ES-I3 (cell line): ENCODE results near the gene PRPH2.
"Not testable (repeated sequence)": the region's sequence is repeated elsewhere in the genome, so short reads cannot be mapped to it uniquely, and the experiment has no call there.

Source experiments
- H3K36me3 ChIP-seq: 2 replicates; pipeline ENCODE4 v1.6.1; 2013; ENCODE audit warnings: mild to moderate bottlenecking, low read length, control low read depth, moderate library complexity; ENCODE audit not compliant: insufficient read depth
- H3K4me1 ChIP-seq: 2 replicates; pipeline ENCODE4 v1.6.1; 2013; ENCODE audit warnings: mild to moderate bottlenecking, control low read depth, low read length; ENCODE audit not compliant: insufficient read depth
- H3K9ac ChIP-seq: 2 replicates; pipeline ENCODE4 v1.6.1; 2013; ENCODE audit warnings: low read depth, mild to moderate bottlenecking, low read length, moderate library complexity
- H3K9me3 ChIP-seq: 2 replicates; pipeline ENCODE4 v1.6.1; 2013; ENCODE audit warnings: mild to moderate bottlenecking, low read length, moderate library complexity; ENCODE audit not compliant: control insufficient read depth, insufficient read depth

PRPH2 gene

DNA sequence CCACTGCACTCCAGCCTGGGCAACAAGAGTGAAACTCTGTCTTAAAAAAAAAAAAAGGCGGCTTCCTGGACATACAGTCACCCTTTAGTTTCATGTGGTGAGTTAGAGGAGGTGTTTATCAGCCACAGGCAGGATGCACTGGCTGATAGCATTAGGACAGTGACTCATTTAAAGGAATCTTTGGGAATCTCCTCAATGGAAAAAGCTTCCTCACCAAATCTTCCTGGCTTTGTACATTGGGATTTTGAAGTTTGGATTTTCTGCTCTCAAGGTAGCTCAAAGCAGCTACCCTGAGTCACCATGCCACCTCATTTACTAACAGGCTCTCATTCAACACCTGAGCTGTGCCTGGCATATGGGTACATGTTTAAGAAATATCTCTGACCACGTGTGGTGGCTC is 20.2 kb downstream of the PRPH2 start:
- H3K9me3 ChIP-seq = no peaks in the 10 kb centered on the region
- H3K36me3 ChIP-seq = no peaks in the 10 kb centered on the region; the same call in 1 of the 2 replicates
- no peaks in the 10 kb centered on the region; the same call in 1 of the 2 replicates for H3K4me1 ChIP-seq
- H3K9ac ChIP-seq = no peak overlapping the region

DNA sequence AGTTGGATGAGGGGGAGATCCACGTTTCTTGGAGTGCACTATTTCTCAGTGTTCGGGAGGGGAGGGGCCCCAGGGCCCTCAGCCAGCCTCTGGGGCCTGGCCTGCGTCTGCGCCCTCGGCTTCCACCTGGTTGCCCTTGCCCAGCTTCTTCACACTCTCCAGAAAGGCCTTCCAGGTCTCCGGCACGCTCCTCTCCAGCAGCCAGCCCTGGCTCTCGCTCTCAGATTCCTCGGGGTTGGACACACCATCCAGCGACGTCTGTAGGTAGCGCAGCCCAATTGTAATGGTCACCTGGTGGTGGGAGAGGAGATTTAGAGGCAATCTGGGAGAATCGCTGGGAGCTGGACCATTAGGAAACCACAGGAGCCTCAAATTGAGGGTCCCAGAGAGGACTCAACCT is 24.2 kb downstream of the PRPH2 start:
- no peaks in the 10 kb centered on the region for H3K9me3 ChIP-seq
- no peak overlapping the region for H3K9ac ChIP-seq
- no peaks in the 10 kb centered on the region for H3K4me1 ChIP-seq
- peaks cover 2% of the 10 kb centered on the region; the same call in 1 of the 2 replicates for H3K36me3 ChIP-seq

DNA sequence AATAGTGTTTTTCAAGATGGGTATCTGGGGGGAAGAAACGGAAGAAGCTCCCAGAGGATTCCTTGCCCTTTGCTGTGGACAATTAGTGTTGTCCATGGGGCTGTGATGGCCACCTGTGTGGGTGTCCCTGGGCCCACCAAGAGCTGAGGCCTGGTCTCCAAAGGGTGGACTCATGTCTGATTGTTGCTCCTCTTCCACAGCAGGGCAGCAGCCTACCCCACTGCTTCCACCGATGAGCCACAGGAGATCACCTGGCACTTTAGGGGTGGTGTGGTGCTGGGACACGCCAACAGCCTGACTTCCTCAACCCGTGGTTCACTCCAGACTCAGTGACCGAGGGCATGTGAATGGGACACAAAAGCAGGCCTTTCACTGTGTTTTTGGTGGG is 25.1 kb downstream of the PRPH2 start:
- H3K4me1 ChIP-seq = no peaks in the 10 kb centered on the region
- H3K36me3 ChIP-seq = peaks cover 2% of the 10 kb centered on the region; the same call in 1 of the 2 replicates

DNA sequence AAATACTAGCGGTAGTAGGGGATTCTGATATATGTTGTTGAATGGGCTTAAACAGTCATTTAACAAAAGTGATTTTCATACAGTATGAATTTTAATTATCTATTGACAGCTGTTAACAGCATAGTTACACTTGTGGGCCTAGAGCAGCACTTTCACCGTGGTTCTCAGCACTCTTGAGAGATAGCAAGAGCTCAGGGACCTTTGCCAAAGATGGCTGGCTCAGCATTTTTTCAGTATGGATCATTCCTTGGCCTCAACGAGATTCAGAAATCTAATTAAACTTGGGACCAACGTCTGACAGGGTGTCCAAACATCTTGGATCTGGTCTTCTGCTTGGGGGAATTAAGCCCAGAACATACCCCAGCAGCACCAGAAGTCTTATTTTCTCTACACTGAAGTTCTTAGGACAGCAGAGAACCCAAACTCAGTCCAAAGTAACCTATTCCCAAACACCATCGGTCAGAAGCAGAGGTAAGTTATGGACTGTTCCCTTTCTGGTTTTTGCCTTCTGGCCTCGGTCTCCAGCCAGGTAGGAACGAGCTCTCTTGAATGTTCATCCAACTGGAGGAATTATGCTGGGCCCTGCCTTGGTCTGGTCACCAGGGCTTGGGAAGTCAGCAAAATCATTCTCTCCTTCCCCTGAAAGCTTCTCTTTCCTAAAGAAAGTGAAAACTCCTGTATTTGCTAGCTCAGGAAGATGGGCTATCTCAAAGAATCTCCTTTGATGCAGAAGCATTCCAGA is 25.7 kb downstream of the PRPH2 start:
- H3K9me3 ChIP-seq = no peaks in the 10 kb centered on the region
- no peak overlapping the region for H3K9ac ChIP-seq
- no peaks in the 10 kb centered on the region for H3K4me1 ChIP-seq
- peaks cover 2% of the 10 kb centered on the region; the same call in 1 of the 2 replicates for H3K36me3 ChIP-seq

More for the DNA sequence above, 25.1 kb downstream of the PRPH2 start:
- H3K9ac ChIP-seq = no peak overlapping the region
- no peaks in the 10 kb centered on the region for H3K9me3 ChIP-seq

DNA sequence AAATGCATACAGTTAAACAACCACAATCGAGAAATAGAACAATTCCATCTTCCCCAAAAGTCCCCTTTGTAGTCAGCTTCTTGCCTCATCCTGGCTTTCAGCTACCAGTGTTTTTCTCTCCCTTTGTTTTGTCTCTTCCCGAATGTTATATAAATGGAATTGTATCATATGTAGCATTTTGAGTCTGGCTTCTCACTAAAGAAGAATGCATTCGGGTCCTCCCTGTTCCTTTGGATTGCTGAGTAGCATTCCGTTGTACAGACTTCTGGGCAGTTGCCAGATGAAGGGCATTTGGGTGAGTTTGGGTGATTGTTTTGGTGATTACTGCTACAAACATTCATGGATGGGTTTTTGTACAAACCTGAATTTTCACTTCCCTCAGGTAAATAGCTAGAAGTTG is 27.8 kb downstream of the PRPH2 start:
- Histone ChIP-seq H3K36me3 (peaks cover 5% of the 10 kb centered on the region), H3K4me1 (no peaks in the 10 kb centered on the region), H3K9ac (no peak overlapping the region), H3K9me3 (no peaks in the 10 kb centered on the region)

DNA sequence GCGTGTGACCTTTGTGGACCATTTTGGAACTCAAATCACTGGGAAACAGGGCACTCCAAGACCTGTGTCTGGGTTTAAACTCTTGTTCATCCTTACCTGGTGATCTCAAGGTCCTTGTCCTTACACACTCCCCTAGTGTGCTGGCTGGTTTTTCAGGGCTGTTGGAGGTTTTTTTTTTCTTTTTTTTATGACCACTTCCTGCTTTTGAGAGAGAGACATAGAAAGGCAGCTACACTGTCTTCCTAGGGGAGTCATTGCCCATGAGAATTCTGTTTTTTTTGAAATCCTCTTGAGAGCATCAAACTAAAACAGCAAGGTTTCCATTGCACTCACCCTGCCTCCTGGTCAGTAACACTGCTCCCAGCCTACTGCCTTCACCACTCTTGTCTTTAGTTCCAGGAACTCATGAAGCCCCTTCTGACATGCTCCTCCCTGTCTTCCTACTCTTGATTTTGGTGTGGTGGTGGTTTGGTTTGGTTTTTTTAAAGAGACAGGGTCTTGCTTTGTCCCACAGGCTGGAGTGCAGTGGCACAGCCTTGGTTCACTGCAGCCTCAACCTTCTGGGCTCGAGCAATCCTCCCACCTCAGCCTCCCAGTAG is 28.6 kb downstream of the PRPH2 start:
- no peaks in the 10 kb centered on the region for H3K4me1 ChIP-seq
- peaks cover 5% of the 10 kb centered on the region for H3K36me3 ChIP-seq
- H3K9me3 ChIP-seq = no peaks in the 10 kb centered on the region
- no peak overlapping the region for H3K9ac ChIP-seq

DNA sequence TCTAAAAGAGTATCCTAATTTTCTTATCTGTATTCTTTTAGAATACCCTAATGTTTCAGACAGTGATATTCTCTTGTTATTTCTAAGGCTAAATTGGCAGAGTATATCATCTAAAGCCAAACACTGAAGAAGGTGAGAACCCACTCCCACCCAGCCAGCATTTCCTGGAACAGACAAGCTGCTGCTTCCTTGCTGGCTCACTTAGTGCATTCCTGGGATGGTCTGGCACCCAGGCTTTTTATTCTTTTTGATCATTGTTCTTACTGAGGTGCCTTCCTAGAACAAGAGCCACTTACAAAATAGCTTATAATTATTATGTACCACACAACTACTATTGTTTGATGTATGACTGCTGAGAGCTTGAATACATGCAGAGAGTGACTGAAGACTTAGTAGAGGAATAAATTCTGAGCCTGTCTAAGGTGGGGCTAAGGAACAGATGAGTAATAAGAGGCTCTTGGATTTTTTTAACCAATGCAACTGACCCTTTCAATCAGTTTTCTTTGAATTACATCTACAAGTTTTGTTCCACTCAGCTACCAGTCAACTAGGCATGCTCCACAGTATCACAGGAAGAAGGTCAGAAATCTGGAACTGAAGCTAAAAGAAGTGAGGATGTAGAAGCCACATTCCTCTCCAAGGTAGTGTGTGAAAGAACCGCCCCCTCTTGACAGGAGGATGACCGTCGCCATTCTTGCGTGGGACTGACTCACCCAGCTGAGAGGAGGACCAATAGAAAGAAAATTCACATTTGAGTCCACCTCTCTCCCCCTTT is 30.1 kb downstream of the PRPH2 start:
- peaks cover 5% of the 10 kb centered on the region for H3K36me3 ChIP-seq
- H3K4me1 ChIP-seq = no peaks in the 10 kb centered on the region
- H3K9ac ChIP-seq = no peak overlapping the region
- no peaks in the 10 kb centered on the region for H3K9me3 ChIP-seq

DNA sequence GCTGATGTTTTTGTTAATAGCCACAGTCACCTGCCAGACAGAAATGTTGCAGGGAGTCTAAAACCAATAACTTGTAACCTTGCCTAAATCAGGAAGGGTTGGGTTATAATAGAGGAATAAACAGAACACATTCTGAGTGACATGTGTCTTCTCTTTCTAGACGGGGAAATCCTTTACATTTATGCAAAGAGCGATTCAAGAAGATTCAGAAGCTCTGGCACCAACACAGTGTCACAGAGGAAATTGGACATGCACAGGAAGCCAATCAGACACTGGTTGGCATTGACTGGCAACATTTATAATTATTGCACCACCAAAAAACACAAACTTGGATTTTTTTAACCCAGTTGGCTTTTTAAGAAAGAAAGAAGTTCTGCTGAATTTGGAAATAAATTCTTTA is 31.5 kb downstream of the PRPH2 start:
- no peaks in the 10 kb centered on the region for H3K4me1 ChIP-seq
- H3K9me3 ChIP-seq = 0 out of 2 replicates have a peak, but pooled peaks cover under 1% of the 10 kb centered on the region
- H3K36me3 ChIP-seq = peaks cover 5% of the 10 kb centered on the region
- no peak overlapping the region for H3K9ac ChIP-seq

DNA sequence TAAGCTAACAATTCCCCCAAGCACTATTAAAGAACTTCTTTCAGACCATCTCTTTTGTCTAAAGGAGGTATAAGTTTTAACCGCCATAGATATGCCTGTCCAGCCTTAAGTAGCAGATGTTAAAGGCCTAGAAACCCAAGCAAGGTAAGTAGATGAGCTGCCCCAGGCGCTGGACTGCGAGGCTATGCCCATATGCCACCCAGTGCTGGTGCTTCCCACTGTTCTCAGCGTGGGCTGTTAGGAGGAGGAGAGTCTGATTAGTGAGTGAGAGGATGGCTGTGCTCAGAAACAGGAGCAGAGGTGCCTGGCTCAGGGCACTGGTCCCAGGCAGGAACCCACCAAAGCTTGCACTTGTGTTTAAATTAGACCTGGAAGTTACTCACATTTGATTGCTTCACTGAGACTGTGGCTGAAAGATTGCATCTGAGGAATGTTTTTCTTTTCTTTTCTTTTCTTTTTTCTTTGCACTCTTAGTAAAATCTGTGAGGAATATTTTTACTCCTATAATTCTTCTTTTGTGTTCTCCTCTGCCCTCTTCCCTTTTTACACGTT is 32.2 kb downstream of the PRPH2 start:
- Histone ChIP-seq H3K4me1 (no peaks in the 10 kb centered on the region), H3K9ac (no peak overlapping the region), H3K9me3 (0 out of 2 replicates have a peak, but pooled peaks cover 3% of the 10 kb centered on the region), H3K36me3 (peaks cover 9% of the 10 kb centered on the region)

DNA sequence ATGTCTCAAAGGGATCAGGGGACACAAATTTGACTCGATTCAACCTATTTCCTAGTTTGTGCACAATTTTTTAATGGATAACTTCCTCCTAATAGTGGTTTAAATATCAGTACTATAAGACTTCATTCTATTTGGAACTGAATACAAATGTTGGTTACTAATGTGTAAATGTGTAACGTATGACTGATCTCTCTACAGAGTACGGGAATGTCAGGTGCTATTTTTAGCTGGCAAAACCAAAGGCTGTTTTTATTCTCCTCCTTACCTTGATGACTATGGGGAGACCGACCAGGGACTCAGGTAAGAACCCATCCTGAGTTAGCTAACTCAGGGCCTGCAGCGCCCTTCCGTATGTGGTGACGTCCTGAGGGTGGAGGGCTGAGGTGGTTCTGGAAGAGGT is 33.0 kb downstream of the PRPH2 start:
- Histone ChIP-seq H3K9me3 (0 out of 2 replicates have a peak, but pooled peaks cover 3% of the 10 kb centered on the region), H3K9ac (no peak overlapping the region), H3K4me1 (no peaks in the 10 kb centered on the region), H3K36me3 (peaks cover 14% of the 10 kb centered on the region)

DNA sequence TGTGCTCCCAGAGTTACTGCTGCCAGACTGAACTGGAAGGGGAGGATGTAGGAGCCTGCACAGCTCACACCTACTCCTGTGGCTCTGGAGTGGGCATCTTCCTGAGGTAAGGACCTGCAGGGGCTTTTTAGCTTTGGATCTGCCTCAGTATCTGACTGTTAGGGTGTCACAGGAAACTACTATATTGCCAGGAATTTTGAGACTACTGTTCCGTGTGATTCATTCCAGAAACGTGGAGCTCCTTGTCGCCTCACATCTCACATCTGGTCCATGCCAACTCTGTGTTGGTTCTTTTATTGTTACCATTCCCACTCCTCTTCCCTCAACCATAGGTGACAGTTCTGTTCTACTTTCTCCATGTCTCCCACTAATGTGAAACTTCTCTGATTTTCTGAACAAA is 34.1 kb downstream of the PRPH2 start:
- Histone ChIP-seq H3K36me3 (peaks cover 12% of the 10 kb centered on the region), H3K4me1 (no peaks in the 10 kb centered on the region), H3K9me3 (0 out of 2 replicates have a peak, but pooled peaks cover 3% of the 10 kb centered on the region), H3K9ac (no peak overlapping the region)

DNA sequence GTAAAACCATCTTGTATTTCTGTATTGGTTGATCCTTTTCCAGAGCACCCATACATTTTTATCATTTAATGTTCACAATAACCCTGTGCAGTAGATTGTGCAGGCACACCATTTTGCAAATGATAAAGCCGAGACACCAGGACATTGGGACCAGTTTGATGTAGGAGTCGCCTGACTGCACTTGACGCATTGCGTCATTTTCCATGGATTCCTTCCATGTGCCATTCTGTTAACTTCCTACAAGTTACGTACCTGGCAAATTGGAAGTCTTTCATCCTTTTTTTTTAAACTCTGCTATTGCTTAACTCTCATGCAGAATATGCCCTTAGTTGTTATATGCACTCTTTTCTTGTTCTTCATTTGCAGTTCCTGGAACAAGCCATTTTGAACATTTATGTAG is 43.0 kb downstream of the PRPH2 start:
- H3K9me3 ChIP-seq = no peaks in the 10 kb centered on the region
- H3K4me1 ChIP-seq = no peaks in the 10 kb centered on the region
- peaks cover 8% of the 10 kb centered on the region for H3K36me3 ChIP-seq
- H3K9ac ChIP-seq = no peak overlapping the region

DNA sequence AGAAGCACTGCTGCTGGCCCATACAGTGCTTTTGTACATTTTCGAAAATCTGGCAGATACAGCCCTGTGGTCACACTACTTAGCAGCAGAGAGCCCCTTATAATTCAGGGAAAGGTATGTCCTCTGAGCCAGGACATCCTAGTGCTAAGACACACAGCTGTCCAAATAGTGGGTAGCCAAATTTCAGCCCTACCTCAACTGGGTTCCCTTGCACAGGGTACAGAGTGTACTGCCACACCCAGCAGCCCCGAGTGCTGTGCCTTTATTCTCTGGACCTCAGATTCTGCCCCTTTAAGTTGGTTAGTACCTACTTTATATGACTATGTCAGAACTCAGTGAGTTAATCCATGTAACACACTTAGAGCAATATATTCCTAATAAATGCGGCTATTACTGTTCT is 47.6 kb downstream of the PRPH2 start:
- Histone ChIP-seq H3K9me3 (no peaks in the 10 kb centered on the region), H3K4me1 (no peaks in the 10 kb centered on the region), H3K36me3 (peaks cover 12% of the 10 kb centered on the region)

DNA sequence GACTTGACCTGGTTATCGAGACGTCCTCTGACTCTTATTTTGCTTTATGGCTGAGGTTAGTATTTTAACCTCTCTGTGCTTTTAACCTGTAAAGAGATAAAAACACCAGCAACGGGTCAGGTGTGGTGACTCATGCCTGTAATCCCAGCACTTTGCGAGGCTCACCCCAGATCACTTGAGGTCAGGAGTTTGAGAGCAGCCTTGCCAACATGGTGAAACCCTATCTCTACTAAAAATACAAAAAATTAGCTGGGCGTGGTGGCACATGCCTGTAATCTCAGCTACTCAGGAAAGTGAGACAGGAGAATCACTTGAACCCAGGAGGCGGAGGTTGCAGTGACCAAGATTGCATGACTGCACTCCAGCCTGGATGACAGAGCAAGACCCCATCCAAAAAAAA is 48.0 kb downstream of the PRPH2 start:
- H3K36me3 ChIP-seq = peaks cover 12% of the 10 kb centered on the region
- H3K9ac ChIP-seq = not testable (repeated sequence)

More for the DNA sequence above, 47.6 kb downstream of the PRPH2 start:
- H3K9ac ChIP-seq = no peak overlapping the region

More for the DNA sequence above, 48.0 kb downstream of the PRPH2 start:
- not testable (repeated sequence) for H3K4me1 ChIP-seq, H3K9me3 ChIP-seq
